ENCODE data around the gene STARD9.
"Not testable (repeated sequence)": the region's sequence is repeated elsewhere in the genome, so short reads cannot be mapped to it uniquely, and the experiment has no call there.

Gene STARD9

GRCh38 chr15:42732095-42732827, 156.9 kb downstream of the STARD9 start:
- no peak for DNase-seq

- DNase-seq, result no peak
Measured at GRCh38 chr15:42733027-42733426, 157.6 kb downstream of the STARD9 start.

- DNase-seq, result no peak
Measured at GRCh38 chr15:42734076-42734672, 158.8 kb downstream of the STARD9 start.

- DNase-seq, result no peak
Measured at GRCh38 chr15:42735382-42736165, 160.2 kb downstream of the STARD9 start.

- peak in 1 of 2 experiments; percentile 19 for DNase-seq
Measured at GRCh38 chr15:42736178-42736792, 160.9 kb downstream of the STARD9 start.

GRCh38 chr15:42736793-42737528, 161.6 kb downstream of the STARD9 start, which contains the start of gene CDAN1:
Gene CDAN1, minus strand, starts transcription at chr15:42737128. Its CDS starts 26 bp downstream, at chr15:42737102.
- DNase-seq, result peak; percentile 75 to 85

- peak in 1 of 2 experiments; percentile 17 for DNase-seq
Measured at GRCh38 chr15:42737529-42738328, 162.3 kb downstream of the STARD9 start.

- DNase-seq, result no peak
Measured at GRCh38 chr15:42741710-42742109, 166.3 kb downstream of the STARD9 start.

- DNase-seq, result no peak
Measured at GRCh38 chr15:42742149-42742548, 166.7 kb downstream of the STARD9 start.

- no peak for DNase-seq
Measured at GRCh38 chr15:42744195-42744594, 168.8 kb downstream of the STARD9 start.

GRCh38 chr15:42749266-42749665, 173.9 kb downstream of the STARD9 start:
- no peak for DNase-seq

GRCh38 chr15:42750306-42750705, 174.9 kb downstream of the STARD9 start:
- DNase-seq, result no peak

GRCh38 chr15:42759093-42759492, 183.7 kb downstream of the STARD9 start:
- DNase-seq, result no peak

GRCh38 chr15:42760759-42761158, 185.4 kb downstream of the STARD9 start:
- no peak for DNase-seq

GRCh38 chr15:42761813-42762212, 186.4 kb downstream of the STARD9 start:
- not testable (repeated sequence) for DNase-seq

- not testable (repeated sequence) for DNase-seq
Measured at GRCh38 chr15:42764154-42764731, 188.8 kb downstream of the STARD9 start.

- DNase-seq, result not testable (repeated sequence)
Measured at GRCh38 chr15:42766109-42766508, 190.7 kb downstream of the STARD9 start.

Data from NCI-H446 (cell line).